ENCODE results near the gene FAM89B.

The FAM89B gene

GRCh38 chr11:65581928-65582327 is 9.6 kb downstream of the FAM89B start:
- H3K27me3 ChIP-seq (ENCODE audit: control insufficient read depth, insufficient read depth, low read length, poor library complexity, severe bottlenecking), result peaks cover 46% of the 10 kb centered on the region
- H3K4me1 ChIP-seq (ENCODE audit: control insufficient read depth, insufficient read depth, low read length), result peaks cover 11% of the 10 kb centered on the region
- WGBS, 2 experiments, result 89 to 94% methylated on average over 3 of the region's 3 CpGs
- H3K36me3 ChIP-seq (ENCODE audit: control insufficient read depth, insufficient read depth, low read length), result no peaks in the 10 kb centered on the region
- H3K9me3 ChIP-seq (ENCODE audit: control insufficient read depth, low read length), result no peaks in the 10 kb centered on the region
- no peak overlapping the region for H3K4me3 ChIP-seq (ENCODE audit: insufficient read depth, low read depth, low read length)
- no peak overlapping the region for H3K27ac ChIP-seq (ENCODE audit: insufficient read depth, low read depth, low read length, poor library complexity, severe bottlenecking)

- Histone ChIP-seq H3K36me3 (ENCODE audit: control insufficient read depth, insufficient read depth, low read length) (no peaks in the 10 kb centered on the region), H3K4me3 (ENCODE audit: insufficient read depth, low read depth, low read length) (no peak overlapping the region), H3K27ac (ENCODE audit: insufficient read depth, low read depth, low read length, poor library complexity, severe bottlenecking) (no peak overlapping the region), H3K9me3 (ENCODE audit: control insufficient read depth, low read length) (no peaks in the 10 kb centered on the region), H3K27me3 (ENCODE audit: control insufficient read depth, insufficient read depth, low read length, poor library complexity, severe bottlenecking) (peaks cover 43% of the 10 kb centered on the region), H3K4me1 (ENCODE audit: control insufficient read depth, insufficient read depth, low read length) (peaks cover 23% of the 10 kb centered on the region)
- 93 to 94% methylated on average over 10 of the region's 10 CpGs for WGBS, 2 experiments
Measured at GRCh38 chr11:65583589-65583988, 11.3 kb downstream of the FAM89B start.

GRCh38 chr11:65584106-65584505 is 11.8 kb downstream of the FAM89B start:
- Histone ChIP-seq H3K4me3 (ENCODE audit: insufficient read depth, low read depth, low read length) (no peak overlapping the region), H3K27ac (ENCODE audit: insufficient read depth, low read depth, low read length, poor library complexity, severe bottlenecking) (no peak overlapping the region), H3K36me3 (ENCODE audit: control insufficient read depth, insufficient read depth, low read length) (no peaks in the 10 kb centered on the region), H3K27me3 (ENCODE audit: control insufficient read depth, insufficient read depth, low read length, poor library complexity, severe bottlenecking) (peaks cover 43% of the 10 kb centered on the region), H3K4me1 (ENCODE audit: control insufficient read depth, insufficient read depth, low read length) (peaks cover 23% of the 10 kb centered on the region), H3K9me3 (ENCODE audit: control insufficient read depth, low read length) (no peaks in the 10 kb centered on the region)
- WGBS, 2 experiments, result 90 to 91% methylated on average over 8 of the region's 8 CpGs

- Histone ChIP-seq H3K27ac (ENCODE audit: insufficient read depth, low read depth, low read length, poor library complexity, severe bottlenecking) (no peak overlapping the region), H3K4me1 (ENCODE audit: control insufficient read depth, insufficient read depth, low read length) (peaks cover 23% of the 10 kb centered on the region), H3K36me3 (ENCODE audit: control insufficient read depth, insufficient read depth, low read length) (no peaks in the 10 kb centered on the region), H3K4me3 (ENCODE audit: insufficient read depth, low read depth, low read length) (peak overlapping the region; percentile 13), H3K9me3 (ENCODE audit: control insufficient read depth, low read length) (no peaks in the 10 kb centered on the region), H3K27me3 (ENCODE audit: control insufficient read depth, insufficient read depth, low read length, poor library complexity, severe bottlenecking) (peaks cover 43% of the 10 kb centered on the region)
- 45 to 50% methylated on average over 46 of the region's 46 CpGs for WGBS, 2 experiments
Measured at GRCh38 chr11:65584723-65585171, 12.4 kb downstream of the FAM89B start.

GRCh38 chr11:65585396-65586246 is 13.3 kb downstream of the FAM89B start:
- 68 to 69% methylated on average over 51 of the region's 51 CpGs for WGBS, 2 experiments
- peaks cover 50% of the 10 kb centered on the region for H3K27me3 ChIP-seq (ENCODE audit: control insufficient read depth, insufficient read depth, low read length, poor library complexity, severe bottlenecking)
- peaks cover 23% of the 10 kb centered on the region for H3K4me1 ChIP-seq (ENCODE audit: control insufficient read depth, insufficient read depth, low read length)
- H3K27ac ChIP-seq (ENCODE audit: insufficient read depth, low read depth, low read length, poor library complexity, severe bottlenecking), result no peak overlapping the region
- H3K36me3 ChIP-seq (ENCODE audit: control insufficient read depth, insufficient read depth, low read length), result no peaks in the 10 kb centered on the region
- H3K9me3 ChIP-seq (ENCODE audit: control insufficient read depth, low read length), result no peaks in the 10 kb centered on the region
- no peak overlapping the region for H3K4me3 ChIP-seq (ENCODE audit: insufficient read depth, low read depth, low read length)

GRCh38 chr11:65586247-65586630 is 13.9 kb downstream of the FAM89B start:
- peaks cover 25% of the 10 kb centered on the region for H3K4me1 ChIP-seq (ENCODE audit: control insufficient read depth, insufficient read depth, low read length)
- H3K27ac ChIP-seq (ENCODE audit: insufficient read depth, low read depth, low read length, poor library complexity, severe bottlenecking), result no peak overlapping the region
- H3K27me3 ChIP-seq (ENCODE audit: control insufficient read depth, insufficient read depth, low read length, poor library complexity, severe bottlenecking), result peaks cover 56% of the 10 kb centered on the region

GRCh38 chr11:65586676-65587075 is 14.3 kb downstream of the FAM89B start:
- Histone ChIP-seq H3K4me1 (ENCODE audit: control insufficient read depth, insufficient read depth, low read length) (peaks cover 28% of the 10 kb centered on the region), H3K9me3 (ENCODE audit: control insufficient read depth, low read length) (no peaks in the 10 kb centered on the region), H3K36me3 (ENCODE audit: control insufficient read depth, insufficient read depth, low read length) (no peaks in the 10 kb centered on the region), H3K4me3 (ENCODE audit: insufficient read depth, low read depth, low read length) (no peak overlapping the region), H3K27ac (ENCODE audit: insufficient read depth, low read depth, low read length, poor library complexity, severe bottlenecking) (no peak overlapping the region), H3K27me3 (ENCODE audit: control insufficient read depth, insufficient read depth, low read length, poor library complexity, severe bottlenecking) (peaks cover 61% of the 10 kb centered on the region)
- WGBS, 2 experiments, result 45 to 53% methylated on average over 2 of the region's 2 CpGs

More at GRCh38 chr11:65586247-65586630, 13.9 kb downstream of the FAM89B start:
- WGBS, 2 experiments, result 89 to 91% methylated on average over 4 of the region's 4 CpGs
- Histone ChIP-seq H3K9me3 (ENCODE audit: control insufficient read depth, low read length) (no peaks in the 10 kb centered on the region), H3K4me3 (ENCODE audit: insufficient read depth, low read depth, low read length) (no peak overlapping the region), H3K36me3 (ENCODE audit: control insufficient read depth, insufficient read depth, low read length) (no peaks in the 10 kb centered on the region)

GRCh38 chr11:65588199-65589054 is 16.1 kb downstream of the FAM89B start:
- Histone ChIP-seq H3K4me1 (ENCODE audit: control insufficient read depth, insufficient read depth, low read length) (peaks cover 28% of the 10 kb centered on the region), H3K27me3 (ENCODE audit: control insufficient read depth, insufficient read depth, low read length, poor library complexity, severe bottlenecking) (peaks cover 67% of the 10 kb centered on the region), H3K27ac (ENCODE audit: insufficient read depth, low read depth, low read length, poor library complexity, severe bottlenecking) (no peak overlapping the region), H3K4me3 (ENCODE audit: insufficient read depth, low read depth, low read length) (no peak overlapping the region), H3K9me3 (ENCODE audit: control insufficient read depth, low read length) (no peaks in the 10 kb centered on the region), H3K36me3 (ENCODE audit: control insufficient read depth, insufficient read depth, low read length) (no peaks in the 10 kb centered on the region)
- WGBS, 2 experiments, result 72% methylated on average over 13 of the region's 13 CpGs

GRCh38 chr11:65589444-65590239 is 17.3 kb downstream of the FAM89B start:
- 74 to 76% methylated on average over 9 of the region's 9 CpGs for WGBS, 2 experiments
- no peaks in the 10 kb centered on the region for H3K36me3 ChIP-seq (ENCODE audit: control insufficient read depth, insufficient read depth, low read length)
- peaks cover 63% of the 10 kb centered on the region for H3K27me3 ChIP-seq (ENCODE audit: control insufficient read depth, insufficient read depth, low read length, poor library complexity, severe bottlenecking)
- peaks cover 22% of the 10 kb centered on the region for H3K4me1 ChIP-seq (ENCODE audit: control insufficient read depth, insufficient read depth, low read length)
- no peak overlapping the region for H3K4me3 ChIP-seq (ENCODE audit: insufficient read depth, low read depth, low read length)
- H3K27ac ChIP-seq (ENCODE audit: insufficient read depth, low read depth, low read length, poor library complexity, severe bottlenecking), result no peak overlapping the region
- H3K9me3 ChIP-seq (ENCODE audit: control insufficient read depth, low read length), result no peaks in the 10 kb centered on the region
